ENCODE measurements around the gene ACVRL1. TPM values are rescaled to one million over a fixed set of nuclear protein-coding genes. Genes with fewer than 3 reads are reported as not detected.
A peak's percentile ranks its signal among the peaks of the same experiment; 100 is the strongest.

Gene ACVRL1
- total and polyA plus RNA-seq, 7 donors: 12.5 to 113 (median 64.0) TPM

DNA sequence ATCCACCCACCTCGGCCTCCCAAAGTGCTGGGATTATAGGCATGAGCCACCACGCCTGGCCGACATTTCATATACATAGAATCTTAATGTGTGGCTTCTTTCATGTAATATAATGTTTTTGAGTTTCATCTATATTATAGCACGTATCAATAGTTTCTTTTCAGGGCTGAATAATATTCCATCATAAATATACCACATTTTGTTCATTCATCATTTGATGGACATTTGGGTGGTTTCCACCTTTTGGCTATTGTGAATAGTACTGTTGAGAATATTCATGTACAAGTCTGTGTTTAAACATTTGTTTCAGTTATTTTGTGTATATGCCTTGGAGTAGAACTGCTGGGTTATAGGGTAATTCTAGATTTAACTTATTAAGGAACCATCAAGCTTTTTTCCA is 56.2 kb downstream of the ACVRL1 start:
- Histone ChIP-seq H3K4me3 (no peak overlapping the region), H3K4me1 (peaks cover 0 to 30% (median 11%) of the 10 kb centered on the region in 4 donors), H3K27me3 (no peaks in the 10 kb centered on the region), H3K27ac (no peak overlapping the region), H3K36me3 (peaks cover 0 to 5% (median 0%) of the 10 kb centered on the region in 4 donors), H3K9me3 (no peaks in the 10 kb centered on the region)
- DNase-seq: no peak
- WGBS, 2 donors: 94% methylated on average over 4 of the region's 4 CpGs
- intact Hi-C loops (cut with DNase I): no loop called here
- no peak for TF ChIP-seq POLR2A (IDR thresholded peaks at IDR 0.05)
- TF ChIP-seq, protein P1, sequence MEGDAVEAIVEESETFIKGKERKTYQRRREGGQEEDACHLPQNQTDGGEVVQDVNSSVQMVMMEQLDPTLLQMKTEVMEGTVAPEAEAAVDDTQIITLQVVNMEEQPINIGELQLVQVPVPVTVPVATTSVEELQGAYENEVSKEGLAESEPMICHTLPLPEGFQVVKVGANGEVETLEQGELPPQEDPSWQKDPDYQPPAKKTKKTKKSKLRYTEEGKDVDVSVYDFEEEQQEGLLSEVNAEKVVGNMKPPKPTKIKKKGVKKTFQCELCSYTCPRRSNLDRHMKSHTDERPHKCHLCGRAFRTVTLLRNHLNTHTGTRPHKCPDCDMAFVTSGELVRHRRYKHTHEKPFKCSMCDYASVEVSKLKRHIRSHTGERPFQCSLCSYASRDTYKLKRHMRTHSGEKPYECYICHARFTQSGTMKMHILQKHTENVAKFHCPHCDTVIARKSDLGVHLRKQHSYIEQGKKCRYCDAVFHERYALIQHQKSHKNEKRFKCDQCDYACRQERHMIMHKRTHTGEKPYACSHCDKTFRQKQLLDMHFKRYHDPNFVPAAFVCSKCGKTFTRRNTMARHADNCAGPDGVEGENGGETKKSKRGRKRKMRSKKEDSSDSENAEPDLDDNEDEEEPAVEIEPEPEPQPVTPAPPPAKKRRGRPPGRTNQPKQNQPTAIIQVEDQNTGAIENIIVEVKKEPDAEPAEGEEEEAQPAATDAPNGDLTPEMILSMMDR (IDR thresholded peaks at IDR 0.05): no peak
- TF ChIP-seq POLR2AphosphoS5 (IDR thresholded peaks at IDR 0.05): no peak
- TF ChIP-seq EP300 (IDR thresholded peaks at IDR 0.05): no peak

DNA sequence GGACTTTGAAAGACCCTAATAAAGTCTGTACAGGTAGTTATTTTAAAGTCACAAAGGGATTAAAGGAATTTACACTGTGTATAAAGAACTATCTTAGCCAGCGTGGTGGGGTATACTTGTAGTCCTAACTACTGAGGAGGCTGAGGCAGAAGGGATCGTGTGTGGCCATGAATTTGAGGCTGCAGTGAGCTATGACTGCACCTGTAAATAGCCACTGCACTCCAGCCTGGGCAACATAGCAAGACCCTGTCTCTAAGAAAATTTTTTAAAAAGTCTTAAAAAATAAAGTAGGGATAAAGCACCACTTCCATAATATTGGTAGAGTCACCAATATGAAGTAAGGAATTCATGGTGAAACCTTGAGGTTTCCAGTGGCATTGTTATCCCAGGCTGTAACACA is 62.3 kb downstream of the ACVRL1 start:
- H3K36me3 ChIP-seq: no peaks in the 10 kb centered on the region
- H3K27ac ChIP-seq: no peak overlapping the region
- intact Hi-C loops (cut with DNase I): no loop called here
- DNase-seq: no peak
- no peak for TF ChIP-seq EP300 (IDR thresholded peaks at IDR 0.05)
- no peak for TF ChIP-seq POLR2A (IDR thresholded peaks at IDR 0.05)
- TF ChIP-seq POLR2AphosphoS5 (IDR thresholded peaks at IDR 0.05): no peak
- TF ChIP-seq, protein P1 (IDR thresholded peaks at IDR 0.05): no peak
- 89 to 97% methylated on average over 2 of the region's 2 CpGs for WGBS, 2 donors
- H3K4me3 ChIP-seq: no peak overlapping the region
- no peaks in the 10 kb centered on the region for H3K27me3 ChIP-seq
- peaks cover 0 to 47% (median 39%) of the 10 kb centered on the region in 4 donors for H3K4me1 ChIP-seq
- no peaks in the 10 kb centered on the region for H3K9me3 ChIP-seq

DNA sequence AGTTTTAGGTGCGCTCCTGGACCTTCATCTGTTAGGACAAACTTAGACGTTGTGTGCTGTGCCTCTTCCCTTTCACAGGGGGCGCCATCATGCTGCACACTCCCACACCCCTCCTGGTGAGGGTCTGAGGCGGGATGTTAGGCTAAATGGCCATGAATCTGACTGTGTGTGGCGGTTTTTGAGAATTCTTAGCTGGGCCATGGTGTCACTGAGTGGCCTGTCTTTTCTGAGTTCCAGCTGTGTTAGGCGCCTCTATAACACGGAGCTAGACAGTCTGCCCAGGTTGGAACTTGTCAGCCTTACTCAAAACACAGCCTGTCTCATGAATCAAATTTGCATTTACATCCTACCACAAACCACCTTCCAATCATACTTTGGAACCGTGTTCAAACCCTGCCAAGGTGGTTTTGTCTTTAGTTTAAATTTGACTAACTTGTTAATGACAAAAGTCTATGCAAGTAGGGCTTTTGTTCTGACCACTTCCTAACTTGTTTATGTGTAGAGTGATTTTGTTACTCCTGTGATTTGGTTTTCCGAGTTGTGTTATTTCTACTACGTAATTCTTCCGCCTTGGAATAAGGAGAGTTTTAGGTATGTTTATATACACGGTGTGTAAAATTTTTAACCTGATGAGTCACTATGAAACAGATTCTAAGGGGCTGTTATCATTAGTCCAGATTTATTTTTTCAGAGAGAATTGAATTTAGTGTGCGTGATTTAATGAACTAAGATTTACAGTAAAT is 63.8 kb downstream of the ACVRL1 start:
- peaks cover 0 to 48% (median 40%) of the 10 kb centered on the region in 4 donors for H3K4me1 ChIP-seq
- H3K4me3 ChIP-seq: no peak overlapping the region
- intact Hi-C loops (cut with DNase I): no loop called here
- H3K36me3 ChIP-seq: peaks cover 4 to 10% (median 8%) of the 10 kb centered on the region in 4 donors
- peak overlapping the region in 1 of 4 donors; percentile 36 for H3K27ac ChIP-seq
- 49 to 51% methylated on average over 13 of the region's 13 CpGs for WGBS, 2 donors
- no peak for TF ChIP-seq POLR2AphosphoS5 (IDR thresholded peaks at IDR 0.05)
- no peak for TF ChIP-seq POLR2A (IDR thresholded peaks at IDR 0.05)
- TF ChIP-seq, protein P1 (IDR thresholded peaks at IDR 0.05): peak in 1 of 4 experiments; percentile 22
- TF ChIP-seq EP300 (IDR thresholded peaks at IDR 0.05): no peak
- no peaks in the 10 kb centered on the region for H3K27me3 ChIP-seq
- DNase-seq: no peak
- no peaks in the 10 kb centered on the region for H3K9me3 ChIP-seq

DNA sequence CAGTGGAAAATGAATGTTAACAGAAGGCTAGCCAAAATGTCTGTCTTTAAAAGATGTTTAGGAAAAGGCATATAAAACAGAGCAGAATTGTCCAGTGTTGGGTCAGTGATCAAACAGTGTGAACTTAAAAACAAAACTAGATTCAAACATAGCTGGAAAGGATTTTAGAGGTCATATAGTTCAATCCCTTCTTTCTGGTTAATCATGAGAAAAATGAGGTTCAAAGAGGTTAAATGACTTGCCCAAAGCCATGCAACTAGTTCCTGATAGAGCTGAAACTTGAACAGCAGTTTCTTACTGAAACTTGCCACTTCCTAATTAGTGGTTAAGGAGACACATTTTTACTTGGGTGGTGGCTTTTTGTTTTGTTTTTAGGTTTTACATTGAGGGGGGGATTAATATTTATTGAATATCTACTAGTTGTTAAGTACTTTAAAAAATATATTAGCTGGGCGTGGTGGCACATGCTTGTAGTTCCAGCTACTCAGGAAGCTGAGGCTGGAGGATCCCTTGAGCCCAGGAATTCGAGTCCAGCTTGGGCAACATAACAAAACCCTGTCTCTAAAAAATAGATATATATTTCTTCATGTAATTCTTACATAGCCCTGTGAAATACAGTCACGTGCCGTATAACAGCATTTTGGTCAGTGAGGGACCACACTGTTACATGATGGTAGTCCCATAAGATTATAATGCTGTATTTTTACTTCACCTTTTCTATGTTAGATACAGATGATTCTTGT is 64.5 kb downstream of the ACVRL1 start:
- peak overlapping the region in 2 of 4 donors; percentile 36 to 37 for H3K27ac ChIP-seq

DNA sequence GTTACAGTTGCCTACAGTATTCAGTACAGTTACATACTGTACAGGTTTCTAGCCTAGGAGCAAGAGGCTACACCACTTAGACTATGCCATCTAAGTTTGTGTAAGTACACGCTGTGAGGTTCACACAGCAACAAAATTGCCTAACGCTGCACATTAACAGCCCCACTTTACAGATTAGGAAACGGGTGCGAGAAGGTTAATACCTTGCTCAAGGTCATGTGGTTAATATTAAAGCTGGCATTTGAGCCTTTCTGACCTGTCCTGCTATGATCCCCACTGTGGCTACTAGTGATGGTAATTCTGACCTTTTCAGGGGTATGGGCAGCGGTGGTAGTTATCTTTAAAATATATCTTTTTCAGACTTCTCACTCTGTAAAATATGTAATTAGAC is 65.1 kb downstream of the ACVRL1 start:
- peaks cover 0 to 48% (median 40%) of the 10 kb centered on the region in 4 donors for H3K4me1 ChIP-seq
- peak overlapping the region in 3 of 4 donors; percentile 36 to 48 (median 37) for H3K27ac ChIP-seq
- no peak overlapping the region for H3K4me3 ChIP-seq
- TF ChIP-seq POLR2A (IDR thresholded peaks at IDR 0.05): no peak
- no peak for TF ChIP-seq POLR2AphosphoS5 (IDR thresholded peaks at IDR 0.05)
- TF ChIP-seq EP300 (IDR thresholded peaks at IDR 0.05): no peak
- TF ChIP-seq, protein P1 (IDR thresholded peaks at IDR 0.05): no peak
- 46 to 50% methylated on average over 5 of the region's 5 CpGs for WGBS, 2 donors
- peaks cover 14 to 23% (median 18%) of the 10 kb centered on the region in 4 donors for H3K36me3 ChIP-seq
- intact Hi-C loops (cut with DNase I): no loop called here
- H3K9me3 ChIP-seq: no peaks in the 10 kb centered on the region
- no peak for DNase-seq
- H3K27me3 ChIP-seq: no peaks in the 10 kb centered on the region

More for the DNA sequence above, 64.5 kb downstream of the ACVRL1 start:
- intact Hi-C loops (cut with DNase I): no loop called here
- TF ChIP-seq EP300 (IDR thresholded peaks at IDR 0.05) (no peak), POLR2AphosphoS5 (IDR thresholded peaks at IDR 0.05) (no peak), POLR2A (IDR thresholded peaks at IDR 0.05) (no peak)
- Histone ChIP-seq H3K36me3 (peaks cover 12 to 17% (median 15%) of the 10 kb centered on the region in 4 donors), H3K4me3 (no peak overlapping the region), H3K9me3 (no peaks in the 10 kb centered on the region), H3K27me3 (no peaks in the 10 kb centered on the region), H3K4me1 (peaks cover 0 to 48% (median 40%) of the 10 kb centered on the region in 4 donors)
- WGBS, 2 donors: 57 to 59% methylated on average over 4 of the region's 4 CpGs
- no peak for DNase-seq
